ENCODE data around the gene ADAP2. TPM values are rescaled to one million over a fixed set of nuclear protein-coding genes. Genes with fewer than 3 reads are reported as not detected.

The ADAP2 gene
- polyA plus RNA-seq, 1 donor, result 4.9 TPM

DNA sequence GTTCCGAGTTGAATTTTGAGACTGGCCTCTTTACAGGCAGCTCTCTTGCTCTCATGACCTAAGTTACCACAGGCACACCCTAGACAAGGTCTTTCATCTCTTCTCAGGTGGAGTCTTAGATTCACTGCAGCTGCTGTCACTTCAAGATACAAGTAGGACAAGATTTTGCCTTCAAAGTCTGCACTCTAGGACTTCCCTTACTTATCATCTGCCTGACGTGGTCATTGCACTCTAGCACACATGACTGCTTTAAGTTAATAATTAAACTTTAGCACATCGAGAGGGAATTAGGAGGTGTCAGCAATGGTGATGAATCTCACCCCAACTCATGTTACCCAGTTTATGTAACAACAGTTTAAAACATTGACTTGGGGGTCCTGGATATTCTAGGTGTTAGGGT lies 74.7 kb downstream of the ADAP2 start:
- Histone ChIP-seq H3K9me3 (ENCODE audit: control insufficient read depth, low read depth, low read length) (no peaks in the 10 kb centered on the region), H3K4me1 (ENCODE audit: control insufficient read depth, insufficient read depth, low read length) (peaks cover 3% of the 10 kb centered on the region), H3K36me3 (ENCODE audit: control insufficient read depth, insufficient read depth, low read length) (peaks cover 35% of the 10 kb centered on the region), H3K4me3 (ENCODE audit: low read length) (no peak overlapping the region), H3K27ac (ENCODE audit: low read length) (peak overlapping the region; percentile 80), H3K27me3 (ENCODE audit: control insufficient read depth, insufficient read depth, low read length) (no peaks in the 10 kb centered on the region)
- 71% methylated on average over 1 of the region's 3 CpGs for WGBS (ENCODE audit: insufficient coverage, low lambda C conversion rate)
- peak; percentile 77 to 89 for DNase-seq

DNA sequence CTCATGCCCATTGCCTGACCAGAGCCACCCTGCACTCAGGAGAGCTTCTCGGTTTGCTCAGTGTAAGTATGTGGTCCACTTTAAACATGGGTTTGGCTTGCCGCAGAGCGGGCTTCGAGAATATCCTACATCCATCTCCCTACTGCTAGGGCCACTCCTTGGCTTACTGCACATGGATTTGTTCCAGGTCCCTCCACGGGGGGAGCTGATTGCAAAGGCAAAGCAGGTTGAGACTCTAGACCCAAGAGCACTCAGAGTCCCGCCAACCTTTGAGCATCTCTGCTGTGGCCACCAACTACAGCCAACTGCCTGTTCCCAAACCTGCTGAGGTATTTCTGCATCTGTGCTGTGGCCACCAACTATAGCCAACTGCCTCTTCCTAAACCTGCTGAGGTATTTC lies 75.5 kb downstream of the ADAP2 start:
- no peaks in the 10 kb centered on the region for H3K9me3 ChIP-seq (ENCODE audit: control insufficient read depth, low read depth, low read length)
- no peak for DNase-seq
- peaks cover 35% of the 10 kb centered on the region for H3K36me3 ChIP-seq (ENCODE audit: control insufficient read depth, insufficient read depth, low read length)
- no peak overlapping the region for H3K4me3 ChIP-seq (ENCODE audit: low read length)
- H3K27ac ChIP-seq (ENCODE audit: low read length), result peak overlapping the region; percentile 61
- WGBS (ENCODE audit: insufficient coverage, low lambda C conversion rate), result no CpG with 5 or more reads among the region's 6 CpGs
- peaks cover 3% of the 10 kb centered on the region for H3K4me1 ChIP-seq (ENCODE audit: control insufficient read depth, insufficient read depth, low read length)
- H3K27me3 ChIP-seq (ENCODE audit: control insufficient read depth, insufficient read depth, low read length), result no peaks in the 10 kb centered on the region

DNA sequence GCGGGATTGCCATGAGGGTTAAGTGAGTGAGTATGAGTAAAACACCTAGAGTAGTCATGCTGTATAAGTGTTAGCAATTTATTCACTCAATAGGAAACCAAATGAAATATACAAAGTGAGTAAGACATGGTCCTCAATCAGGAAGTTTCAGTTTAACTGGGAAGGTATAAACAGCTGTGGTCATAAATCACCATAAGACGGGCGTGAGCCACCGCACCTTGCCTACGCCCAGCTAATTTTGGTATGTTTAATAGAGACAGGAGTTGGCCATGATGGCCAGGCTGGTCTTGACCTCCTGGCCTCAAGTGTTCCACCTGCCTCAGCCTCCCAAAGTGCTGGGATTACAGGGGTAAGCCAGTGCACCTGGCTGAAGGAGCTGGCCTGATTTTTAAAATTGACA lies 76.1 kb downstream of the ADAP2 start:
- no CpG with 5 or more reads among the region's 5 CpGs for WGBS (ENCODE audit: insufficient coverage, low lambda C conversion rate)
- Histone ChIP-seq H3K4me3 (ENCODE audit: low read length) (no peak overlapping the region), H3K36me3 (ENCODE audit: control insufficient read depth, insufficient read depth, low read length) (peaks cover 33% of the 10 kb centered on the region), H3K9me3 (ENCODE audit: control insufficient read depth, low read depth, low read length) (no peaks in the 10 kb centered on the region), H3K4me1 (ENCODE audit: control insufficient read depth, insufficient read depth, low read length) (peaks cover 3% of the 10 kb centered on the region), H3K27ac (ENCODE audit: low read length) (no peak overlapping the region), H3K27me3 (ENCODE audit: control insufficient read depth, insufficient read depth, low read length) (no peaks in the 10 kb centered on the region)
- DNase-seq, result no peak

DNA sequence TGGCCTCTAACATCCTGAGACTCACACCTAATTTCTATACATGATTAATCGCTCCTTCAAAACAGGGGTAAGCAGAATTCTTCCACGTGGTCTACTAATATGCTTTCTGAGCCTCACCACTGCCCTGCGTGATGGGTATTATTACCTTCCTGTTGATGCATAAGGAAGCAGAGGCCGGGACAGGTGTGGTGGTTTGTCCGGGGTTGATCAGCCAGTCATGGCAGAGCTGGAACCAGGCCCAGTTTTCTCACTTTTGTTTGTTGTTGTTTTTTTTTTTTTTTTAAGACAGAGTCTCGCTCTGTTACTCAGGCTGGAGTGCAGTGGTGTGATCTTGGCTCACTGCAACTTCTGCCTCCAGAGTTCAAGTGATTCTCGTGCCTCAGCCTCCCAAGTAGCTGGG lies 80.3 kb downstream of the ADAP2 start:
- Histone ChIP-seq H3K27ac (ENCODE audit: low read length) (no peak overlapping the region), H3K4me3 (ENCODE audit: low read length) (no peak overlapping the region), H3K36me3 (ENCODE audit: control insufficient read depth, insufficient read depth, low read length) (peaks cover 24% of the 10 kb centered on the region), H3K9me3 (ENCODE audit: control insufficient read depth, low read depth, low read length) (peaks cover 3% of the 10 kb centered on the region), H3K27me3 (ENCODE audit: control insufficient read depth, insufficient read depth, low read length) (no peaks in the 10 kb centered on the region), H3K4me1 (ENCODE audit: control insufficient read depth, insufficient read depth, low read length) (peaks cover 3% of the 10 kb centered on the region)
- no peak for DNase-seq
- WGBS (ENCODE audit: insufficient coverage, low lambda C conversion rate), result no CpG with 5 or more reads among the region's 7 CpGs

DNA sequence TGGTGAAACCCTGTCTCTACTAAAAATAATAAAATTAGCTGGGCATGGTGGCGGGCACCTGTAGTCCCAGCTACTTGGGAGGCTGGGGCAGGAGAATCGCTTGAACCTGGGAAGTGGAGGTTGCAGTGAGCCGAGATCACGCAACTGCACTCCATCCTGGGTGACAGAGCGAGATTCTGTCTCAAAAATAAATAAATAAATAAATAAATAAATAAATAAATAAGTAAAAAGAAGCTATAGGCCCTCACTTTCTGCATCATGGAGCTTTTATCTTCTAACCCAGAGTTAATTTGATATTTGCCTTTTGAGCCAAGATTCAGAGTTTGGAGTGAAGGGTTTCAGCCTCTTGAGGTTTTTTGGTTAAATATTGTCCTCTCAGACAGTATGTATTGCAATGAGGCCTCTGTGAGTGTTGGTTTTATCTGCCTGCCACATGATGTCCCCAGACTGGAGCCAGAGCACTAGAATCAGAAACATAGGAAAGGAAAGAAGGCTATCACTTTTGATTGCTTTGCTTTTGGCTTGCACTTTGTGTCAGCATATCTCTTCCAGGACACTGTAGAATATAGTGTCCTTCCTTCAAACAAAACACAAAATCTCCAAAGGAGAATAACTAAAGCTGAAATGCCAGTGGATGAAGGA lies 81.6 kb downstream of the ADAP2 start:
- WGBS (ENCODE audit: insufficient coverage, low lambda C conversion rate), result 90% methylated on average over 2 of the region's 5 CpGs
- Histone ChIP-seq H3K9me3 (ENCODE audit: control insufficient read depth, low read depth, low read length) (peaks cover 6% of the 10 kb centered on the region), H3K4me1 (ENCODE audit: control insufficient read depth, insufficient read depth, low read length) (peaks cover 5% of the 10 kb centered on the region), H3K27me3 (ENCODE audit: control insufficient read depth, insufficient read depth, low read length) (no peaks in the 10 kb centered on the region), H3K4me3 (ENCODE audit: low read length) (no peak overlapping the region), H3K36me3 (ENCODE audit: control insufficient read depth, insufficient read depth, low read length) (peaks cover 12% of the 10 kb centered on the region), H3K27ac (ENCODE audit: low read length) (no peak overlapping the region)
- DNase-seq, result no peak

DNA sequence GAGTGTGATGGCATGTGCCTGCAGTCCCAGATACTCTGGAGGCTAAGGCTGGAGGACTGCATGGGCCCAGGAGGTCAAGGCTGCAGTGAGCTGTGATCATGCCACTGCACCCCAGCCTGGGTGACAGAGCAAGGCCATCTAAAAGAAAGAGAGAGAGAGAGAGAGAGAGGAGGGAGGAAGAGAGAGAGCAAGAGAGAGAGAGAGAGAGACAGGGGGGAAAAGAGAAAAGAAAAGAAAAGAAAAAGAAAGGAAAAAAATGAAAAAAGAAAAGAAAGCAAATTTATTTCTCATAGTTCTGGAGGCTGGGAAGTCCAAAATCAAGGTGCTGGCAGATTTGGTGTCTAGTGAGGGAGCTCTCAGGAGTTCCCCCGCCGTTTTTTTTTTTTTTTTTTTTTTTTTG lies 82.4 kb downstream of the ADAP2 start:
- no peak overlapping the region for H3K4me3 ChIP-seq (ENCODE audit: low read length)
- H3K27ac ChIP-seq (ENCODE audit: low read length), result no peak overlapping the region
- no peak for DNase-seq
- peaks cover 4% of the 10 kb centered on the region for H3K36me3 ChIP-seq (ENCODE audit: control insufficient read depth, insufficient read depth, low read length)
- H3K4me1 ChIP-seq (ENCODE audit: control insufficient read depth, insufficient read depth, low read length), result peaks cover 5% of the 10 kb centered on the region
- H3K9me3 ChIP-seq (ENCODE audit: control insufficient read depth, low read depth, low read length), result peaks cover 7% of the 10 kb centered on the region
- H3K27me3 ChIP-seq (ENCODE audit: control insufficient read depth, insufficient read depth, low read length), result peaks cover 6% of the 10 kb centered on the region
- no CpG with 5 or more reads among the region's 2 CpGs for WGBS (ENCODE audit: insufficient coverage, low lambda C conversion rate)

DNA sequence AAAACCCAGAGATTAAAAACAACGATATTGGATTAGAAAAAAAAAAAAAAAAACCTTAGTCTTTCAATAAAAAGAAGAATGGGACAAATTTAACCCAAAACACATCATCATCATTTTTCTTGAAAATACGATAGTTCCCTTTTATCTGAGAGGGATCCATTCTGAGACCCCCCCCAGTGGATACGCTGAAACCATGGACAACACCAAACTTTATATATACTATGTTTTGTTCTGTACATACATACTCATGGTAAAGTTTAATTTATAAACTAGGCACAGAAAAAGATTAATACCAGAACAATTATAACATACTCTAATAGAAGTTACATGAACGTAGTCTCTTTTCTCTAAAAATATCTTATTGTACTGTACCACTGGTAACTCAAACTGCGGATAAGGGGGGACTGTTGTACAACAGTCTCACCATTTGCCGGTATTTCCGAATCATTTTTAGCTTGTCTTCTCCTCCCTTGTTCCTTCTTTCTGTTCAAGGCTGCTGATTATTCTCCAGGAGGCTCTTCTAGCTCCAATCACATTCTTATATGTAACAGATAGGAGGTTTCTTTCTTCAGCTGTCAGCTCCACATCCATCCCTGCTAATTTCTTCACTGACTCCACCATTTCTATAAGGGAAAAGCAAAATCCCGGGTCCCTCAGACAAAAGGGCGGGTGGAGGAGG lies 86.1 kb downstream of the ADAP2 start:
- DNase-seq, result no peak
- Histone ChIP-seq H3K27ac (ENCODE audit: low read length) (peak overlapping the region; percentile 52), H3K27me3 (ENCODE audit: control insufficient read depth, insufficient read depth, low read length) (peaks cover 6% of the 10 kb centered on the region), H3K36me3 (ENCODE audit: control insufficient read depth, insufficient read depth, low read length) (no peaks in the 10 kb centered on the region), H3K9me3 (ENCODE audit: control insufficient read depth, low read depth, low read length) (peaks cover 7% of the 10 kb centered on the region), H3K4me1 (ENCODE audit: control insufficient read depth, insufficient read depth, low read length) (peaks cover 3% of the 10 kb centered on the region), H3K4me3 (ENCODE audit: low read length) (peak overlapping the region; percentile 58)
- WGBS (ENCODE audit: insufficient coverage, low lambda C conversion rate), result 93% methylated on average over 3 of the region's 9 CpGs

DNA sequence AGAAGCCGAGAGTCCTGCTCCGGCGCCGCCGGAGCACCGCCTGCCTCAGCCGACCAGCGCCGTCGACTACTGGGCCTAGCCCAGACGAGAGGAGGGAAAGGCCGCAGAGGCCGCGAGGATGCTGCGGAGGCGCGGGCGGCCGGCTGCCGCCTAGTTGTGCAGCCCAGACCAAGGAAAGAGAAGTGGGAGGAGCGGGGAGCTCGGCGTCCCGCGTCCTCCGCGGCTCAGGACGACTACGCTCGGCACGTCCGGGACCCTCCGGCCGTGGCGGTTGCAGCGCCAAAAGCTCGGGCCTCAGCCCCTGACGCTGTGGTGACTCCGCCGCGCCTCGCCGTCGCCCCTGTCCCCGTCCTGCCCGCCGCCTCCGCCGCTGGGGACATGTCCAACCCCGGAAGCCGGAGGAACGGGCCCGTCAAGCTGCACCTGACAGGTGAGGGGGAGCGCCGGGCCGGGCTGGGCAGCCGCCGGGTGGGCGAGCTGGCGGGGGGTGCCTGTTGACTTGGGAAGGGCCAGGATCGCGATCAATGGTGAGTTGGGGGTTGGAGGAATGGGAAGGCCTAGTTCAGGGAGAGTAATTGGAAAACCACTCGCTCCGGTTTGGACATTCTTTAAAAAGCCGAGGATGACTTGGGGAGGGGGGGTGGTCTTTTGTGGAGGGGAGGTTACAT lies 86.8 kb downstream of the ADAP2 start:
- DNase-seq, result peak; percentile 20 to 75
- Histone ChIP-seq H3K4me1 (ENCODE audit: control insufficient read depth, insufficient read depth, low read length) (peaks cover 3% of the 10 kb centered on the region), H3K27ac (ENCODE audit: low read length) (peak overlapping the region; percentile 52), H3K4me3 (ENCODE audit: low read length) (peak overlapping the region; percentile 58), H3K36me3 (ENCODE audit: control insufficient read depth, insufficient read depth, low read length) (no peaks in the 10 kb centered on the region), H3K27me3 (ENCODE audit: control insufficient read depth, insufficient read depth, low read length) (peaks cover 6% of the 10 kb centered on the region), H3K9me3 (ENCODE audit: control insufficient read depth, low read depth, low read length) (peaks cover 7% of the 10 kb centered on the region)
- no CpG with 5 or more reads among the region's 65 CpGs for WGBS (ENCODE audit: insufficient coverage, low lambda C conversion rate)

Other genes starting within 250 kb of the ADAP2 start
- gene CRLF3, start 97.3 kb upstream of the ADAP2 start, polyA plus RNA-seq, result 11.0 TPM
- 4.7 TPM for gene ATAD5, start 90.0 kb upstream of the ADAP2 start, polyA plus RNA-seq
- gene TEFM, start 15.7 kb upstream of the ADAP2 start, polyA plus RNA-seq, result 25.5 TPM
- gene RNF135, start 49.1 kb downstream of the ADAP2 start, polyA plus RNA-seq, result 12.4 TPM
- 25.9 TPM for gene NF1, start 173.0 kb downstream of the ADAP2 start, polyA plus RNA-seq